ENCODE data around the gene RTP5.

DNA sequence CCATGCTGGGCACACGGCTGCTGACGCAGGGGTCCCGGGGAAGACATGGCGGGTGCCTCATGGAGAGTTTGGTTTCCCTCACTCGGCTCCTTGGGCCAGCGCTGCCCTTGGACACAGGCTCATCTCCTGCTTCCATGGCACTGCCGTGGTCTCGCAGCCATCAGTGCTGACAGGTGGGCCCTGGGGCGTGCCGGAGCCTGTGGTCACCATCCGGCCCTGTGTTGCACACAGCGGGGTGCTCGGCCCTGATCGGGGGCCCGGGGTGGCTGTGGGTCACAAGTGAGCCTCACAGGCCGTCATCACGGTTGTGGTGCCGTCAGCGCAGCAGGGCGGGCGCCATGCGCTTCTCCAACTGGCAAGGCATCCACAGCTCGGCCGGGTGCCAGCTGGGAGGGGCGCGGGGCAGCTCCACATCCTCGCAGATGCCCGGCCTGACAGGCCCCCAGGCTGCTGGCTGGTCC lies 582 bp downstream of the RTP5 start:
- TF ChIP-seq POLR2A (IDR thresholded peaks at IDR 0.05), result no peak
- TF ChIP-seq, protein P1, sequence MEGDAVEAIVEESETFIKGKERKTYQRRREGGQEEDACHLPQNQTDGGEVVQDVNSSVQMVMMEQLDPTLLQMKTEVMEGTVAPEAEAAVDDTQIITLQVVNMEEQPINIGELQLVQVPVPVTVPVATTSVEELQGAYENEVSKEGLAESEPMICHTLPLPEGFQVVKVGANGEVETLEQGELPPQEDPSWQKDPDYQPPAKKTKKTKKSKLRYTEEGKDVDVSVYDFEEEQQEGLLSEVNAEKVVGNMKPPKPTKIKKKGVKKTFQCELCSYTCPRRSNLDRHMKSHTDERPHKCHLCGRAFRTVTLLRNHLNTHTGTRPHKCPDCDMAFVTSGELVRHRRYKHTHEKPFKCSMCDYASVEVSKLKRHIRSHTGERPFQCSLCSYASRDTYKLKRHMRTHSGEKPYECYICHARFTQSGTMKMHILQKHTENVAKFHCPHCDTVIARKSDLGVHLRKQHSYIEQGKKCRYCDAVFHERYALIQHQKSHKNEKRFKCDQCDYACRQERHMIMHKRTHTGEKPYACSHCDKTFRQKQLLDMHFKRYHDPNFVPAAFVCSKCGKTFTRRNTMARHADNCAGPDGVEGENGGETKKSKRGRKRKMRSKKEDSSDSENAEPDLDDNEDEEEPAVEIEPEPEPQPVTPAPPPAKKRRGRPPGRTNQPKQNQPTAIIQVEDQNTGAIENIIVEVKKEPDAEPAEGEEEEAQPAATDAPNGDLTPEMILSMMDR (IDR thresholded peaks at IDR 0.05), result no peak

Data from upper lobe of left lung (tissue), 4 donors.